A549 treated with AZD2906 at 1 μM for 4 hours (cell line): ENCODE measurements around the gene GNB5. TPM values are rescaled to one million over a fixed set of nuclear protein-coding genes. Genes with fewer than 3 reads are reported as not detected.

ENCODE experiments used
- total RNA-seq: library from RNA; stranded (reverse); fragments of 200-300 nt; extraction: Qiagen RNA extraction; gene quantifications from 5 replicates; pipeline ENCODE4 v1.2.3, GENCODE V29; 2022

Gene GNB5
- total RNA-seq = 43.0 to 57.2 TPM (median 50.0 TPM) in 5 replicates

GRCh38 chr15:52191207-52191606, at the start of gene GNB5:
Gene GNB5 (minus strand): TSS chr15:52191392. CDS start chr15:52184676, 6,716 bp downstream.

Other genes with a start within 250 kb of the GNB5 start
- 43.6 to 66.7 TPM (median 46.0 TPM) in 5 replicates for gene LEO1, start 219.6 kb downstream of the GNB5 start, total RNA-seq
- 36.8 to 70.4 TPM (median 48.5 TPM) in 5 replicates for gene MAPK6, start 172.2 kb downstream of the GNB5 start, total RNA-seq
- 0.13 to 0.16 TPM (median 0.15 TPM) in 3 of 5 replicates, not detected in the others for gene BCL2L10, start 78.6 kb downstream of the GNB5 start, total RNA-seq
- gene MYO5C, start 104.4 kb upstream of the GNB5 start, total RNA-seq = 4.8 to 6.6 TPM (median 5.9 TPM) in 5 replicates